Keratinocyte (primary cell): ENCODE data around the gene LATS1. TPM values are rescaled to one million over a fixed set of nuclear protein-coding genes. Genes with fewer than 3 reads are reported as not detected.

ENCODE experiments used
- DNase-seq: peaks from one replicate; pipeline ENCODE4 v3.0.0-alpha.2; 2011; ENCODE audit warnings: low read depth, missing footprints, low spot score
- FAIRE-seq: peaks from 2 replicates; lab custom pipeline; 2011; peaks lifted over from hg19 to GRCh38; lab: Jason Lieb, UNC
- H2AFZ ChIP-seq: 2 replicates; pipeline ENCODE4 v1.6.0; 2012; ENCODE audit warnings: low read length, control low read depth, inconsistent platforms; ENCODE audit not compliant: control insufficient read depth
- H3K27ac ChIP-seq: 2 replicates; pipeline ENCODE4 v1.5.1; 2011; ENCODE audit warnings: low read length; ENCODE audit not compliant: control insufficient read depth, insufficient read depth
- H3K27me3 ChIP-seq: 3 replicates; pipeline ENCODE4 v1.6.0; 2011; ENCODE audit warnings: low read length; ENCODE audit not compliant: control insufficient read depth, insufficient read depth; ENCODE audit errors: extremely low read depth
- H3K36me3 ChIP-seq, 2 experiments: 2 replicates in 1 of 2; 3 replicates in 1 of 2; pipeline ENCODE4 v1.5.1; 2011; ENCODE audit warnings: low read length in 2 of 2, mild to moderate bottlenecking in 1 of 2; ENCODE audit not compliant: control insufficient read depth in 2 of 2, insufficient read depth in 2 of 2; ENCODE audit errors: extremely low read depth in 1 of 2
- H3K4me1 ChIP-seq: 3 replicates; pipeline ENCODE4 v1.5.1; 2011; ENCODE audit warnings: low read length; ENCODE audit not compliant: control insufficient read depth, insufficient read depth; ENCODE audit errors: extremely low read depth
- H3K4me2 ChIP-seq: 3 replicates; pipeline ENCODE4 v1.6.0; 2011; ENCODE audit warnings: low read depth, low read length; ENCODE audit not compliant: control insufficient read depth, insufficient read depth; ENCODE audit errors: extremely low read depth
- H3K4me3 ChIP-seq, 3 experiments: fragments of 200-600 bp in 1 of 3; sonication (generic) in 1 of 3; 2 replicates in 2 of 3; 3 replicates in 1 of 3; pipeline ENCODE4 v1.5.1; 2011 to 2016; ENCODE audit warnings: low read length in 3 of 3, mild to moderate bottlenecking in 3 of 3, control low read depth in 2 of 3, inconsistent platforms in 1 of 3, low read depth in 1 of 3, mixed read lengths in 1 of 3, mixed run types in 1 of 3, moderate library complexity in 1 of 3; ENCODE audit not compliant: control insufficient read depth in 2 of 3, insufficient read depth in 2 of 3; ENCODE audit errors: extremely low read depth in 1 of 3
- H3K79me2 ChIP-seq: 2 replicates; pipeline ENCODE4 v1.6.0; 2012; ENCODE audit warnings: low read length; ENCODE audit not compliant: control insufficient read depth, insufficient read depth
- H3K9ac ChIP-seq: 3 replicates; pipeline ENCODE4 v1.6.0; 2011; ENCODE audit warnings: low read length; ENCODE audit not compliant: control insufficient read depth, insufficient read depth; ENCODE audit errors: extremely low read depth
- H3K9me1 ChIP-seq: 3 replicates; pipeline ENCODE4 v1.6.0; 2011; ENCODE audit warnings: low read length; ENCODE audit not compliant: control insufficient read depth, insufficient read depth; ENCODE audit errors: extremely low read depth
- H3K9me3 ChIP-seq: 2 replicates; pipeline ENCODE4 v1.5.1; 2012; ENCODE audit warnings: low read depth, low read length; ENCODE audit not compliant: control insufficient read depth
- H4K20me1 ChIP-seq: 3 replicates; pipeline ENCODE4 v1.6.0; 2011; ENCODE audit warnings: low read length; ENCODE audit not compliant: control insufficient read depth, insufficient read depth; ENCODE audit errors: extremely low read depth
- EZH2 ChIP-seq: IDR thresholded peaks from one replicate; pipeline ENCODE4 v1.6.1; 2012; ENCODE audit warnings: inconsistent platforms, mild to moderate bottlenecking, low read length, moderate library complexity
- dilution Hi-C: fragments of 300-500 bp; cut with MboI; formaldehyde crosslinking; loops from one replicate; pipeline ENCODE4 v1.7.0; 2020; ENCODE audit warnings: low sequenced_read_pairs; ENCODE audit not compliant: extremely low pct_ligation_motif_present
- polyA plus RNA-seq, 5 experiments: library from polyadenylated mRNA; depleted of rRNA in 3 of 5; stranded (reverse) in 3 of 5; stranded (forward) in 1 of 5; unstranded in 1 of 5; fragments of >200 nt; gene quantifications; 1 replicate in 1 of 5; 2 replicates in 3 of 5; 3 replicates in 1 of 5; pipeline versions ENCODE4 v1.2.1 to v1.2.3, GENCODE V29; 2011 to 2012; ENCODE audit warnings: missing spikeins in 2 of 5, low read depth in 1 of 5, low replicate concordance in 1 of 5
- TF ChIP-seq, protein P1 (sequence below), 3 experiments: IDR thresholded peaks in 1 of 3; conservative IDR thresholded peaks in 1 of 3; optimal IDR thresholded peaks in 1 of 3; 2 replicates in 2 of 3; 3 replicates in 1 of 3; pipeline versions ENCODE3 to v1.5.1; 2011; ENCODE audit warnings: low read length in 3 of 3, mild to moderate bottlenecking in 3 of 3, moderate library complexity in 2 of 3, control low read depth in 1 of 3, inconsistent platforms in 1 of 3; ENCODE audit not compliant: insufficient read depth in 2 of 3; ENCODE audit errors: extremely low read depth in 1 of 3

The LATS1 gene
- polyA plus RNA-seq, 1 donor (not counting 4 experiments of a cell fraction or from before 2014, with no cell fraction given), result 11.3 TPM

DNA sequence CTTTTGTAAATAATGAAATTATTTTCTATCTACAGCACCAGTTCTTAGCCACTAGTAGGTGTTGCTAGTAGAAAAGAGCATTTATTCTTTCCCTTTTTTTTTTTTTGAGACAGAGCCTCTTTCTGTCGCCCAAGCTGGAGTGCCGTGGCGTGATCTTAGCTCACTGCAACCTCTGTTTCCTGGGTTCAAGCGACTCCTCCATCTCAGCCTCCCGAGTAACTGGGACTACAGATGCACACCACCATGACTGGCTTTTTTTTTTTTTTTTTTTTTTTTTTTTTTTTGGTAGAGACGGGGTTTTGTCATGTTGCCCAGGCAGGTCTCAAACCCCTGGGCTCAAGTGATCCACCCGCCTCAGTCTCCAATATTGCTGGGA, 38.3 kb upstream of the LATS1 start:
- no peak overlapping the region for H2AFZ ChIP-seq
- FAIRE-seq, result no peak
- DNase-seq, result no peak
- peaks cover 98% of the 10 kb centered on the region for H3K79me2 ChIP-seq
- H3K9me3 ChIP-seq, result no peaks in the 10 kb centered on the region
- H3K27me3 ChIP-seq, result no peaks in the 10 kb centered on the region
- no peaks in the 10 kb centered on the region for H3K36me3 ChIP-seq
- H3K4me3 ChIP-seq, result no peak overlapping the region
- H3K4me2 ChIP-seq, result no peak overlapping the region
- dilution Hi-C loops, result no loop called here
- H3K9me1 ChIP-seq, result no peaks in the 10 kb centered on the region
- no peak overlapping the region for H3K27ac ChIP-seq
- no peaks in the 10 kb centered on the region for H3K4me1 ChIP-seq
- no peak overlapping the region for H3K9ac ChIP-seq
- TF ChIP-seq, protein P1, sequence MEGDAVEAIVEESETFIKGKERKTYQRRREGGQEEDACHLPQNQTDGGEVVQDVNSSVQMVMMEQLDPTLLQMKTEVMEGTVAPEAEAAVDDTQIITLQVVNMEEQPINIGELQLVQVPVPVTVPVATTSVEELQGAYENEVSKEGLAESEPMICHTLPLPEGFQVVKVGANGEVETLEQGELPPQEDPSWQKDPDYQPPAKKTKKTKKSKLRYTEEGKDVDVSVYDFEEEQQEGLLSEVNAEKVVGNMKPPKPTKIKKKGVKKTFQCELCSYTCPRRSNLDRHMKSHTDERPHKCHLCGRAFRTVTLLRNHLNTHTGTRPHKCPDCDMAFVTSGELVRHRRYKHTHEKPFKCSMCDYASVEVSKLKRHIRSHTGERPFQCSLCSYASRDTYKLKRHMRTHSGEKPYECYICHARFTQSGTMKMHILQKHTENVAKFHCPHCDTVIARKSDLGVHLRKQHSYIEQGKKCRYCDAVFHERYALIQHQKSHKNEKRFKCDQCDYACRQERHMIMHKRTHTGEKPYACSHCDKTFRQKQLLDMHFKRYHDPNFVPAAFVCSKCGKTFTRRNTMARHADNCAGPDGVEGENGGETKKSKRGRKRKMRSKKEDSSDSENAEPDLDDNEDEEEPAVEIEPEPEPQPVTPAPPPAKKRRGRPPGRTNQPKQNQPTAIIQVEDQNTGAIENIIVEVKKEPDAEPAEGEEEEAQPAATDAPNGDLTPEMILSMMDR (optimal IDR thresholded peaks at IDR 0.05 in 1 of 3, IDR thresholded peaks at IDR 0.05 in 1 of 3, conservative IDR thresholded peaks at IDR 0.05 in 1 of 3; ENCODE audit: extremely low read depth in 1 of 3, insufficient read depth in 2 of 3, low read length in 3 of 3), result no peak
- TF ChIP-seq EZH2, result no peak
- H4K20me1 ChIP-seq, result no peaks in the 10 kb centered on the region

DNA sequence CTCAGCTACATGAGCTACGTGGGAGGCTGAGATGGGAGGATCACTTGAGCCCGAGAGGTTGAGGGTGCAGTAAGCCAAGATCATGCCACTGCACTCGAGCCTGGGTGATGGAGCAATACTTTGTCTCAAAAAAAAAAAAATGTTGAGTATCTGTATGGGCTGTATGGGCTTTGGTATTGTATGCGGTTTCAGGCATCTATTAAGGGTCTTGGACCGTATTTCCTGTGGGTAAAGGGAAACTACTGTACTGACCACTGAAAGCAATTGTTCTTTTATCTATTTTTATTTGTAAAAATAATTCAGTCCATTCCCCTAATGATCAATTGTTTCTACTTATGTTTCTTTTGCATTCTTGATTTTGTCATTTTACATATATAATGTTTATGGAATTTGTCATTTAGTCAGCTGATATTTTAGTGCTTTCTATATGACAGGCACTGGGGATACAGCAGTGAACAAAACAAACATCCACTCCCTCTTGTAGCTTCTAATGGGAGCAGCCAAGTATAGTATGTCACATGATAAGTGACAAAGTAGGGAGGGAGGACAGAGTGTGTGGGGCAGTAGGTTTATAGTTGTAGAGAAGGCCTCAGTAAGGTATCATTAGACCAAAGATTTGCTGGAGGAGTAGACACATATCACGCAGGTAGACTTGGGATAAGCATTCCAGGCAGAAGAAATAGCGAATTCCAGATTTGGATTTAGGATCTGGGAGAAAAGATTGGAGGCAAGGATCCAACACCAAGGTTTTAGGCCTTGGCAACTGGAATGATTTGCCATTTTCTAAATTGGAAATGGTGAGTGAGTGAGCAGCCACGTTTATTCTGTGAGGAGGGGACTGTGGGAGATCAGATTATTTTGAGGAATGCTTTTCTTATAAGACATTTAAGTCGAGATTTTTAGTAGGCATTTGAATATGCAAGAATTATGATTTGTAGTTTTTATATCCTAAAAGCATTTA, 37.7 kb upstream of the LATS1 start:
- Histone ChIP-seq H3K79me2 (peaks cover 98% of the 10 kb centered on the region), H3K9me1 (no peaks in the 10 kb centered on the region), H3K4me2 (no peak overlapping the region), H3K27me3 (no peaks in the 10 kb centered on the region), H3K4me1 (peaks cover 5% of the 10 kb centered on the region), H4K20me1 (no peaks in the 10 kb centered on the region), H2AFZ (no peak overlapping the region), H3K9me3 (no peaks in the 10 kb centered on the region), H3K27ac (no peak overlapping the region), H3K9ac (no peak overlapping the region), H3K36me3 (no peaks in the 10 kb centered on the region), H3K4me3 (no peak overlapping the region)
- DNase-seq (no peak), FAIRE-seq (no peak)
- TF ChIP-seq, protein P1 (optimal IDR thresholded peaks at IDR 0.05 in 1 of 3, IDR thresholded peaks at IDR 0.05 in 1 of 3, conservative IDR thresholded peaks at IDR 0.05 in 1 of 3; ENCODE audit: extremely low read depth in 1 of 3, insufficient read depth in 2 of 3, low read length in 3 of 3), result no peak
- TF ChIP-seq EZH2, result no peak
- dilution Hi-C loops, result no loop called here
